GM23338 (cell line): ENCODE results near the gene B3GNT9. TPM values are rescaled to one million over a fixed set of nuclear protein-coding genes. Genes with fewer than 3 reads are reported as not detected.

ENCODE experiments used
- ATAC-seq: fragments of 200-7000 bp; cut with Tn5 transposase; 3 replicates; pipeline ENCODE4 v1.9.1; 2020
- DNase-seq: peaks from one replicate; pipeline ENCODE4 v3.0.0-alpha.2; 2015; ENCODE audit warnings: low spot score
- H2AFZ ChIP-seq: fragments of 200-600 bp; sonication (generic); 2 replicates; pipeline ENCODE4 v1.8.0; 2016; ENCODE audit warnings: antibody characterized with exemption, mild to moderate bottlenecking, moderate library complexity
- H3F3A ChIP-seq: fragments of 200-600 bp; sonication (generic); replicated peaks from 2 replicates; pipeline ENCODE4 v1.8.0; 2017; ENCODE audit warnings: antibody characterized with exemption, mixed run types, low read depth
- H3K27ac ChIP-seq: fragments of 200-600 bp; sonication (generic); 2 replicates; pipeline ENCODE4 v1.6.1; 2016; ENCODE audit warnings: low read depth
- H3K27me3 ChIP-seq: fragments of 200-600 bp; sonication (generic); 2 replicates; pipeline ENCODE4 v1.8.0; 2016; ENCODE audit warnings: mild to moderate bottlenecking, mixed run types, moderate library complexity; ENCODE audit not compliant: insufficient read depth
- H3K36me3 ChIP-seq: fragments of 200-600 bp; sonication (generic); 2 replicates; pipeline ENCODE4 v1.8.0; 2016; ENCODE audit warnings: mild to moderate bottlenecking; ENCODE audit not compliant: insufficient read depth
- H3K4me1 ChIP-seq: fragments of 200-600 bp; sonication (generic); 2 replicates; pipeline ENCODE4 v1.8.0; 2016; ENCODE audit warnings: mild to moderate bottlenecking, moderate library complexity; ENCODE audit not compliant: insufficient read depth
- H3K4me2 ChIP-seq: fragments of 200-600 bp; sonication (generic); 2 replicates; pipeline ENCODE4 v1.7.1; 2017; ENCODE audit warnings: mixed run types
- H3K4me3 ChIP-seq: fragments of 200-600 bp; sonication (generic); 2 replicates; pipeline ENCODE4 v1.6.1; 2016; ENCODE audit warnings: mixed run types
- H3K79me2 ChIP-seq: fragments of 200-600 bp; sonication (generic); replicated peaks from 2 replicates; pipeline ENCODE4 v1.8.0; 2017; ENCODE audit warnings: mild to moderate bottlenecking; ENCODE audit not compliant: insufficient read depth
- H3K9me2 ChIP-seq: fragments of 200-600 bp; sonication (generic); 2 replicates; pipeline ENCODE4 v1.8.0; 2017; ENCODE audit not compliant: insufficient read depth
- H4K20me1 ChIP-seq: fragments of 200-600 bp; sonication (generic); replicated peaks from 2 replicates; pipeline ENCODE4 v1.8.0; 2017; ENCODE audit warnings: mild to moderate bottlenecking; ENCODE audit not compliant: insufficient read depth
- H3K27ac Mint-ChIP-seq: 2 replicates; pipeline ENCODE4 v1.8.0; 2020; ENCODE audit warnings: inconsistent platforms, mild to moderate bottlenecking, moderate library complexity, mixed read lengths
- H3K27me3 Mint-ChIP-seq: 3 replicates; pipeline ENCODE4 v1.8.0; 2022; ENCODE audit warnings: low read depth, mild to moderate bottlenecking, moderate library complexity, mixed read lengths, inconsistent platforms; ENCODE audit not compliant: insufficient read depth, poor library complexity
- H3K36me3 Mint-ChIP-seq: 3 replicates; pipeline ENCODE4 v1.8.0; 2021; ENCODE audit warnings: low read depth, mild to moderate bottlenecking, inconsistent platforms, moderate library complexity, mixed read lengths
- H3K4me1 Mint-ChIP-seq: 3 replicates; pipeline ENCODE4 v1.8.0; 2020; ENCODE audit warnings: mild to moderate bottlenecking, inconsistent platforms, mixed read lengths
- H3K4me3 Mint-ChIP-seq: 3 replicates; pipeline ENCODE4 v1.8.0; 2021; ENCODE audit warnings: moderate library complexity, mild to moderate bottlenecking, inconsistent platforms, mixed read lengths
- H3K9me3 Mint-ChIP-seq: 3 replicates; pipeline ENCODE4 v1.8.0; 2020; ENCODE audit warnings: moderate library complexity, mild to moderate bottlenecking, inconsistent platforms, mixed read lengths
- EZH2 ChIP-seq: fragments of 200-600 bp; sonication (generic); IDR thresholded peaks from one replicate; pipeline ENCODE4 v1.8.0; 2017; ENCODE audit warnings: antibody characterized with exemption, mild to moderate bottlenecking, low read depth; ENCODE audit not compliant: unreplicated experiment
- JUNB ChIP-seq: IDR thresholded peaks from one replicate; pipeline ENCODE4 v1.6.1; 2016; ENCODE audit warnings: antibody characterized with exemption; ENCODE audit not compliant: unreplicated experiment
- NANOG ChIP-seq: IDR thresholded peaks from 2 replicates; pipeline ENCODE4 v1.6.1; 2016; ENCODE audit warnings: antibody characterized with exemption, borderline replicate concordance
- POLR2AphosphoS5 ChIP-seq: IDR thresholded peaks from 2 replicates; pipeline ENCODE4 v1.6.1; 2016; ENCODE audit warnings: antibody characterized with exemption, low read depth
- STAT1 ChIP-seq: IDR thresholded peaks from one replicate; pipeline ENCODE4 v1.6.1; 2016; ENCODE audit warnings: antibody characterized with exemption; ENCODE audit not compliant: unreplicated experiment
- polyA plus RNA-seq: library from polyadenylated mRNA; unstranded; fragments of >200 nt; fragmentation: Nextera tagmentation; extraction: Ambion mirVana; gene quantifications from 2 replicates; pipeline ENCODE4 v1.2.1, GENCODE V29; 2016
- total RNA-seq: library from RNA; depleted of rRNA; stranded (reverse); fragments of >200 nt; shearing (Covaris generic); gene quantifications from 2 replicates; pipeline ENCODE4 v1.2.3, GENCODE V29; 2014
- TF ChIP-seq, protein P1 (sequence below): fragments of 250-450 bp; sonication (Bioruptor Pico); IDR thresholded peaks from 2 replicates; pipeline ENCODE4 v1.5.0; 2020; ENCODE audit warnings: mild to moderate bottlenecking, moderate library complexity
- TF ChIP-seq, protein P2 (sequence below): IDR thresholded peaks from one replicate; pipeline ENCODE4 v1.6.1; 2018; ENCODE audit warnings: antibody characterized with exemption; ENCODE audit not compliant: unreplicated experiment

B3GNT9 gene
- total and polyA plus RNA-seq, 2 experiments from 2014 or later, result 0.99 to 7.0 TPM

DNA sequence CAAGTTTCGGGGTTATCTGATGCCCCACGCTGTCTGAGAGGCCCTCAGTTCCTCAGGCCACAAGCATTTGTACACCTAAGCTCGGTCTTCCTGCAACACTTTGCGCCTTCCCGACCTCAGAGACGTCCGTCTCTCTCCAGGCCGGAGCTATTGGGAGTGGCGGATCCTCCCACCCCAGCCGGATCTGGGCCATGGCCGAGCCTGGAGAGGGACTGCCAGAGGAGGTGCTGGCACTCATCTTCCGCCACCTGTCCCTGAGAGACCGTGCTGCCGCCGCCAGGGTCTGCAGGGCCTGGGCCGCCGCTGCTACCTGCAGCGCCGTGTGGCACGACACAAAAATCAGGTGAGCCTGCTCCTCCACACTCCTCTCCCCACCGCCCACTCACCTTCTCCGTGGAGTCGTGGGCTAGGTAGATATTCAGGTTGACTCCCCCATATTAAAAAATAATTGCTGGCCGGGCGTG is 10.8 kb upstream of the B3GNT9 start (continued):
- TF ChIP-seq, protein P1, sequence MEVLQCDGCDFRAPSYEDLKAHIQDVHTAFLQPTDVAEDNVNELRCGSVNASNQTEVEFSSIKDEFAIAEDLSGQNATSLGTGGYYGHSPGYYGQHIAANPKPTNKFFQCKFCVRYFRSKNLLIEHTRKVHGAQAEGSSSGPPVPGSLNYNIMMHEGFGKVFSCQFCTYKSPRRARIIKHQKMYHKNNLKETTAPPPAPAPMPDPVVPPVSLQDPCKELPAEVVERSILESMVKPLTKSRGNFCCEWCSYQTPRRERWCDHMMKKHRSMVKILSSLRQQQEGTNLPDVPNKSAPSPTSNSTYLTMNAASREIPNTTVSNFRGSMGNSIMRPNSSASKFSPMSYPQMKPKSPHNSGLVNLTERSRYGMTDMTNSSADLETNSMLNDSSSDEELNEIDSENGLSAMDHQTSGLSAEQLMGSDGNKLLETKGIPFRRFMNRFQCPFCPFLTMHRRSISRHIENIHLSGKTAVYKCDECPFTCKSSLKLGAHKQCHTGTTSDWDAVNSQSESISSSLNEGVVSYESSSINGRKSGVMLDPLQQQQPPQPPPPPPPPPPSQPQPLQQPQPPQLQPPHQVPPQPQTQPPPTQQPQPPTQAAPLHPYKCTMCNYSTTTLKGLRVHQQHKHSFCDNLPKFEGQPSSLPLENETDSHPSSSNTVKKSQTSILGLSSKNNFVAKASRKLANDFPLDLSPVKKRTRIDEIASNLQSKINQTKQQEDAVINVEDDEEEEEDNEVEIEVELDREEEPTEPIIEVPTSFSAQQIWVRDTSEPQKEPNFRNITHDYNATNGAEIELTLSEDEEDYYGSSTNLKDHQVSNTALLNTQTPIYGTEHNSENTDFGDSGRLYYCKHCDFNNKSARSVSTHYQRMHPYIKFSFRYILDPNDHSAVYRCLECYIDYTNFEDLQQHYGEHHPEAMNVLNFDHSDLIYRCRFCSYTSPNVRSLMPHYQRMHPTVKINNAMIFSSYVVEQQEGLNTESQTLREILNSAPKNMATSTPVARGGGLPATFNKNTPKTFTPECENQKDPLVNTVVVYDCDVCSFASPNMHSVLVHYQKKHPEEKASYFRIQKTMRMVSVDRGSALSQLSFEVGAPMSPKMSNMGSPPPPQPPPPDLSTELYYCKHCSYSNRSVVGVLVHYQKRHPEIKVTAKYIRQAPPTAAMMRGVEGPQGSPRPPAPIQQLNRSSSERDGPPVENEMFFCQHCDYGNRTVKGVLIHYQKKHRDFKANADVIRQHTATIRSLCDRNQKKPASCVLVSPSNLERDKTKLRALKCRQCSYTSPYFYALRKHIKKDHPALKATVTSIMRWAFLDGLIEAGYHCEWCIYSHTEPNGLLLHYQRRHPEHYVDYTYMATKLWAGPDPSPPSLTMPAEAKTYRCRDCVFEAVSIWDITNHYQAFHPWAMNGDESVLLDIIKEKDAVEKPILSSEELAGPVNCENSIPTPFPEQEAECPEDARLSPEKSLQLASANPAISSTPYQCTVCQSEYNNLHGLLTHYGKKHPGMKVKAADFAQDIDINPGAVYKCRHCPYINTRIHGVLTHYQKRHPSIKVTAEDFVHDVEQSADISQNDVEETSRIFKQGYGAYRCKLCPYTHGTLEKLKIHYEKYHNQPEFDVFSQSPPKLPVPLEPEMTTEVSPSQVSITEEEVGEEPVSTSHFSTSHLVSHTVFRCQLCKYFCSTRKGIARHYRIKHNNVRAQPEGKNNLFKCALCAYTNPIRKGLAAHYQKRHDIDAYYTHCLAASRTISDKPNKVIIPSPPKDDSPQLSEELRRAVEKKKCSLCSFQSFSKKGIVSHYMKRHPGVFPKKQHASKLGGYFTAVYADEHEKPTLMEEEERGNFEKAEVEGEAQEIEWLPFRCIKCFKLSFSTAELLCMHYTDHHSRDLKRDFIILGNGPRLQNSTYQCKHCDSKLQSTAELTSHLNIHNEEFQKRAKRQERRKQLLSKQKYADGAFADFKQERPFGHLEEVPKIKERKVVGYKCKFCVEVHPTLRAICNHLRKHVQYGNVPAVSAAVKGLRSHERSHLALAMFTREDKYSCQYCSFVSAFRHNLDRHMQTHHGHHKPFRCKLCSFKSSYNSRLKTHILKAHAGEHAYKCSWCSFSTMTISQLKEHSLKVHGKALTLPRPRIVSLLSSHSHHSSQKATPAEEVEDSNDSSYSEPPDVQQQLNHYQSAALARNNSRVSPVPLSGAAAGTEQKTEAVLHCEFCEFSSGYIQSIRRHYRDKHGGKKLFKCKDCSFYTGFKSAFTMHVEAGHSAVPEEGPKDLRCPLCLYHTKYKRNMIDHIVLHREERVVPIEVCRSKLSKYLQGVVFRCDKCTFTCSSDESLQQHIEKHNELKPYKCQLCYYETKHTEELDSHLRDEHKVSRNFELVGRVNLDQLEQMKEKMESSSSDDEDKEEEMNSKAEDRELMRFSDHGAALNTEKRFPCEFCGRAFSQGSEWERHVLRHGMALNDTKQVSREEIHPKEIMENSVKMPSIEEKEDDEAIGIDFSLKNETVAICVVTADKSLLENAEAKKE (CRISPR knock-in tag), result no peak
- no peak for TF ChIP-seq POLR2AphosphoS5

DNA sequence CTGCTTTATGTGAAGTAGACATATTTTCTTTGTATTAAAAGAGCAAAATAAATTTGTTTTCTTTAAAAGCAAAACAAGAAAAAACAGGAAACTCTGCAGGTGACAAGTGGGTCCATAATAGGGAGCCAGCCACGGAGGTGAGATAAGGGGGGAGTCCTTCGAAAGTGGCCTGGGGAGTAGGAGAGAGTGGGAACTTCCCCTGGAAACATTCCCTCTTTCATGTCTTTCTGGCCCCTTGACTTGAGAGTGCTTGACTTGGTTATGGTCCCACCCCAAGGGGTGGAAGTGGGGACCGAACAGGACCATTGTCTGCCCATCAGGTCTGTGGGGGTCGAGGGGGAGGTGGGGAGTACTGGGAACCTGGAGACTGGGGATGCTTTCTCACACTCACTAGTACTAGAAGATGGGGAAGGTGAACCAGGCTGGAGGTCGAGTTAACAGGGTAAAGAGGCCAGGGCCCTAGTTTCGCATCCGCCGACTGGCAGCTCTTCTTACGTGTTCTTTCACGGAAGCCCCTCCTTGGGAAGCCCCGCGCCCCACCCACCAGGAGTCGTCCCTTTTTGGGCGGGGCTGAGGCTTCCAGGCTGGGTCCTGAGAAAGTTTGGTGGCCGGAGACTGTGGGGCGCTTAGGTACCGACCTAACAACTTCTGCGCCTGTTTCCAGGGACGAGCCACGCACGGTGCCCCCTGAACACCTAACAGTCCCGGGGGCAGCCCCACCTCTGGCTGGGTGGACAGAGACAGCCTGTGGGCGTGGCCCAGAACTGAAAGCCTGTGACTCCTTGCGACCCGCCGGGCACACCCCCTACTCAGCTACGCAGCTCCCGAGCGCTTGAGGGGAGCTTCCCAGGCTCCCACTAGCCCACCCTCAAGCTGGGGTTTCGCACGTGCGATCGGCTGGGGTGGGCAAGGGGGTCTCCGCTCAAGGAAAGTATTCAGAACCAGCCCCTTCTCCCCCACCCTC is 8.1 kb upstream of the B3GNT9 start:
- Histone ChIP-seq H3K4me1 (peaks cover 27% of the 10 kb centered on the region; the same call in 1 of the 2 replicates), H3K79me2 (no peaks in the 10 kb centered on the region), H4K20me1 (peaks cover 5% of the 10 kb centered on the region; the same call in 1 of the 2 replicates), H3F3A (peaks cover 13% of the 10 kb centered on the region), H3K36me3 (no peaks in the 10 kb centered on the region), H3K4me3 (peak overlapping the region; percentile 66), H3K9me2 (no peaks in the 10 kb centered on the region), H3K4me2 (peak overlapping the region; percentile 86), H2AFZ (peak overlapping the region; percentile 90), H3K27ac (no peak overlapping the region), H3K27me3 (peaks cover 100% of the 10 kb centered on the region)
- Mint-ChIP-seq H3K27ac (no peak overlapping the region), H3K36me3 (no peaks in the 10 kb centered on the region; the same call in 2 of the 3 replicates), H3K4me1 (peaks cover 19% of the 10 kb centered on the region), H3K4me3 (peak overlapping the region; percentile 69), H3K27me3 (peaks cover 98% of the 10 kb centered on the region), H3K9me3 (peaks cover 4% of the 10 kb centered on the region; the same call in 2 of the 3 replicates)
- ATAC-seq (peak; percentile 1; the same call in 2 of the 3 replicates), DNase-seq (peak; percentile 62)
- TF ChIP-seq NANOG (no peak), JUNB (no peak), STAT1 (no peak), EZH2 (peak; percentile 55)
- TF ChIP-seq, protein P2, sequence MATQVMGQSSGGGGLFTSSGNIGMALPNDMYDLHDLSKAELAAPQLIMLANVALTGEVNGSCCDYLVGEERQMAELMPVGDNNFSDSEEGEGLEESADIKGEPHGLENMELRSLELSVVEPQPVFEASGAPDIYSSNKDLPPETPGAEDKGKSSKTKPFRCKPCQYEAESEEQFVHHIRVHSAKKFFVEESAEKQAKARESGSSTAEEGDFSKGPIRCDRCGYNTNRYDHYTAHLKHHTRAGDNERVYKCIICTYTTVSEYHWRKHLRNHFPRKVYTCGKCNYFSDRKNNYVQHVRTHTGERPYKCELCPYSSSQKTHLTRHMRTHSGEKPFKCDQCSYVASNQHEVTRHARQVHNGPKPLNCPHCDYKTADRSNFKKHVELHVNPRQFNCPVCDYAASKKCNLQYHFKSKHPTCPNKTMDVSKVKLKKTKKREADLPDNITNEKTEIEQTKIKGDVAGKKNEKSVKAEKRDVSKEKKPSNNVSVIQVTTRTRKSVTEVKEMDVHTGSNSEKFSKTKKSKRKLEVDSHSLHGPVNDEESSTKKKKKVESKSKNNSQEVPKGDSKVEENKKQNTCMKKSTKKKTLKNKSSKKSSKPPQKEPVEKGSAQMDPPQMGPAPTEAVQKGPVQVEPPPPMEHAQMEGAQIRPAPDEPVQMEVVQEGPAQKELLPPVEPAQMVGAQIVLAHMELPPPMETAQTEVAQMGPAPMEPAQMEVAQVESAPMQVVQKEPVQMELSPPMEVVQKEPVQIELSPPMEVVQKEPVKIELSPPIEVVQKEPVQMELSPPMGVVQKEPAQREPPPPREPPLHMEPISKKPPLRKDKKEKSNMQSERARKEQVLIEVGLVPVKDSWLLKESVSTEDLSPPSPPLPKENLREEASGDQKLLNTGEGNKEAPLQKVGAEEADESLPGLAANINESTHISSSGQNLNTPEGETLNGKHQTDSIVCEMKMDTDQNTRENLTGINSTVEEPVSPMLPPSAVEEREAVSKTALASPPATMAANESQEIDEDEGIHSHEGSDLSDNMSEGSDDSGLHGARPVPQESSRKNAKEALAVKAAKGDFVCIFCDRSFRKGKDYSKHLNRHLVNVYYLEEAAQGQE, result no peak
